Activated T-helper 9 cell treated with anti-CD3 and anti-CD28 coated beads, Interleukin-2, amount 50 U/mL, for 16 hours (primary cell): ENCODE data around the gene SGSH.
"Not testable (repeated sequence)": the region's sequence is repeated elsewhere in the genome, so short reads cannot be mapped to it uniquely, and the experiment has no call there.

Source experiments
- DNase-seq: peaks from one replicate; pipeline ENCODE4 v3.0.0-alpha.2; 2020; ENCODE audit warnings: low read depth

Gene SGSH

GRCh38 chr17:80253631-80254395 is 33.7 kb upstream of the SGSH start:
- no peak for DNase-seq

GRCh38 chr17:80252871-80253270 is 32.7 kb upstream of the SGSH start:
- DNase-seq, result peak; percentile 85

- no peak for DNase-seq
Measured at GRCh38 chr17:80251966-80252365, 31.8 kb upstream of the SGSH start.

- no peak for DNase-seq
Measured at GRCh38 chr17:80248894-80249710, 29.0 kb upstream of the SGSH start.

- no peak for DNase-seq
Measured at GRCh38 chr17:80248001-80248893, 28.1 kb upstream of the SGSH start.

GRCh38 chr17:80247561-80247960 is 27.4 kb upstream of the SGSH start:
- DNase-seq, result no peak

- DNase-seq, result no peak
Measured at GRCh38 chr17:80246726-80247125, 26.6 kb upstream of the SGSH start.

GRCh38 chr17:80246266-80246681 is 26.1 kb upstream of the SGSH start:
- DNase-seq, result no peak

GRCh38 chr17:80245566-80246265 is 25.6 kb upstream of the SGSH start:
- no peak for DNase-seq

GRCh38 chr17:80244871-80245509 is 24.9 kb upstream of the SGSH start:
- DNase-seq, result no peak

GRCh38 chr17:80244448-80244847 is 24.3 kb upstream of the SGSH start:
- DNase-seq, result not testable (repeated sequence)

- DNase-seq, result no peak
Measured at GRCh38 chr17:80243526-80244433, 23.6 kb upstream of the SGSH start.

- DNase-seq, result no peak
Measured at GRCh38 chr17:80242505-80242904, 22.4 kb upstream of the SGSH start.

GRCh38 chr17:80237386-80237785 is 17.3 kb upstream of the SGSH start:
- DNase-seq, result no peak

- no peak for DNase-seq
Measured at GRCh38 chr17:80236911-80237310, 16.8 kb upstream of the SGSH start.

- no peak for DNase-seq
Measured at GRCh38 chr17:80233202-80233601, 13.1 kb upstream of the SGSH start.

GRCh38 chr17:80232438-80232837 is 12.3 kb upstream of the SGSH start:
- no peak for DNase-seq

- no peak for DNase-seq
Measured at GRCh38 chr17:80229011-80229410, 8.9 kb upstream of the SGSH start.

- no peak for DNase-seq
Measured at GRCh38 chr17:80228477-80228876, 8.3 kb upstream of the SGSH start.

- no peak for DNase-seq
Measured at GRCh38 chr17:80227666-80228065, 7.5 kb upstream of the SGSH start.
